ENCODE results near the gene SDK1. TPM values are rescaled to one million over a fixed set of nuclear protein-coding genes. Genes with fewer than 3 reads are reported as not detected.

SDK1 gene
- total RNA-seq, 2 experiments from 2014 or later = 0.19 to 0.36 TPM

DNA sequence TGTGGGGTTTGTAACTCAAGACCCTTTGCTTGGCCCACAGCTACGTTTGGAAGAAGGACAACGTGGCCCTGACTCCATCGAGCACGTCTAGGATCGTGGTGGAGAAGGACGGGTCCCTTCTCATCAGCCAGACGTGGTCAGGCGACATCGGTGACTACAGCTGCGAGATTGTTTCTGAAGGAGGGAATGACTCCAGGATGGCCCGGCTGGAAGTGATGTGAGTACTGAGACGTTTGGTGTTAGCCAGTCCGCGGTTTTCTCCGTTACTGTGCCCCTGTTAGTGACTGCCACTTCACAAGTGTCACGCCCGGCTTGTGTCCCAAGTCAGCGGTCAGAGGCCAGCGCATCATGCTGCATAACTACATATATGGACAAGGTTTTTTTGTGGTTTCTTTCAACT is 673.3 kb downstream of the SDK1 start:
- Histone ChIP-seq H3K4me3 (ENCODE audit: low read depth, low read length, poor library complexity, severe bottlenecking) (no peak overlapping the region), H3K27ac (ENCODE audit: low read depth, low read length, poor library complexity, severe bottlenecking) (no peak overlapping the region), H2AFZ (ENCODE audit: low read length) (no peak overlapping the region), H3K4me1 (ENCODE audit: insufficient read depth, low read length, poor library complexity, severe bottlenecking) (no peaks in the 10 kb centered on the region), H3K36me3 (ENCODE audit: insufficient read depth, low read length) (no peaks in the 10 kb centered on the region), H3K79me2 (ENCODE audit: insufficient read depth, low read depth, low read length) (no peaks in the 10 kb centered on the region), H4K20me1 (ENCODE audit: insufficient read depth, low read length) (no peaks in the 10 kb centered on the region), H3K4me2 (ENCODE audit: low read length) (no peak overlapping the region), H3K9me2 (ENCODE audit: insufficient read depth, low read length) (no peaks in the 10 kb centered on the region), H3K9me3 (ENCODE audit: low read length) (no peaks in the 10 kb centered on the region)
- POLR2A ChIA-PET = no interaction called here
- TF ChIP-seq EZH2phosphoT487 (IDR thresholded peaks at IDR 0.05; ENCODE audit: borderline replicate concordance, low read depth, low read length) = no peak
- TF ChIP-seq, protein P1, sequence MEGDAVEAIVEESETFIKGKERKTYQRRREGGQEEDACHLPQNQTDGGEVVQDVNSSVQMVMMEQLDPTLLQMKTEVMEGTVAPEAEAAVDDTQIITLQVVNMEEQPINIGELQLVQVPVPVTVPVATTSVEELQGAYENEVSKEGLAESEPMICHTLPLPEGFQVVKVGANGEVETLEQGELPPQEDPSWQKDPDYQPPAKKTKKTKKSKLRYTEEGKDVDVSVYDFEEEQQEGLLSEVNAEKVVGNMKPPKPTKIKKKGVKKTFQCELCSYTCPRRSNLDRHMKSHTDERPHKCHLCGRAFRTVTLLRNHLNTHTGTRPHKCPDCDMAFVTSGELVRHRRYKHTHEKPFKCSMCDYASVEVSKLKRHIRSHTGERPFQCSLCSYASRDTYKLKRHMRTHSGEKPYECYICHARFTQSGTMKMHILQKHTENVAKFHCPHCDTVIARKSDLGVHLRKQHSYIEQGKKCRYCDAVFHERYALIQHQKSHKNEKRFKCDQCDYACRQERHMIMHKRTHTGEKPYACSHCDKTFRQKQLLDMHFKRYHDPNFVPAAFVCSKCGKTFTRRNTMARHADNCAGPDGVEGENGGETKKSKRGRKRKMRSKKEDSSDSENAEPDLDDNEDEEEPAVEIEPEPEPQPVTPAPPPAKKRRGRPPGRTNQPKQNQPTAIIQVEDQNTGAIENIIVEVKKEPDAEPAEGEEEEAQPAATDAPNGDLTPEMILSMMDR (conservative IDR thresholded peaks at IDR 0.05; ENCODE audit: low read length) = no peak
- BruUV-seq (replicated peaks) = no TSS peak
- CTCF ChIA-PET (ENCODE audit: unreplicated experiment) = no interaction called here
- no peak for DNase-seq (ENCODE audit: low spot score)
- intact Hi-C loops (cut with micrococcal nuclease; ENCODE audit: unreplicated experiment) = no loop called here

DNA sequence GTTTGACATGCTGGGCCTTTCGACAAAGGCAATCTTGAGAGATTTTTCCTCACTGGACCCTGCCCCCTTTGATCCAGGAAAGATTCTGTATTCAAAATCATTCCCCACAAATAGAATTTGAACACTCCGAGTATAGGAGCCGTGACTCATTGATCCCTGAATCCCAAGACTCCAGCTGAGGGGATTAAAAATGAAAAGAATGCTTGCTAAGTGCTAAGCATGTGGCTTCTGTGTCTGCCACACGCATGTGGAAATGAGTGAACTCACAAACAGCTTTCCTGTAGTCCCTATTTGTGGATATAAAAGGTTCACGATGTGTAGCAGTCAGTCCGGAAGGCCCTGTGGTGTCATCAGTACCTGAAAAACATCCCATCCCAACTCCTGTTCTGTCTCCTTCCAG is 674.3 kb downstream of the SDK1 start:
- no peak overlapping the region for H3K4me3 ChIP-seq (ENCODE audit: low read depth, low read length, poor library complexity, severe bottlenecking)
- POLR2A ChIA-PET = no interaction called here
- no peaks in the 10 kb centered on the region for H3K9me3 ChIP-seq (ENCODE audit: low read length)
- CTCF ChIA-PET (ENCODE audit: unreplicated experiment) = no interaction called here
- H3K27ac ChIP-seq (ENCODE audit: low read depth, low read length, poor library complexity, severe bottlenecking) = no peak overlapping the region
- BruUV-seq (replicated peaks) = no TSS peak
- no peaks in the 10 kb centered on the region for H3K4me1 ChIP-seq (ENCODE audit: insufficient read depth, low read length, poor library complexity, severe bottlenecking)
- no peaks in the 10 kb centered on the region for H3K79me2 ChIP-seq (ENCODE audit: insufficient read depth, low read depth, low read length)
- intact Hi-C loops (cut with micrococcal nuclease; ENCODE audit: unreplicated experiment) = no loop called here
- DNase-seq (ENCODE audit: low spot score) = no peak
- no peaks in the 10 kb centered on the region for H4K20me1 ChIP-seq (ENCODE audit: insufficient read depth, low read length)
- H2AFZ ChIP-seq (ENCODE audit: low read length) = no peak overlapping the region
- TF ChIP-seq, protein P1 (conservative IDR thresholded peaks at IDR 0.05; ENCODE audit: low read length) = no peak
- TF ChIP-seq EZH2phosphoT487 (IDR thresholded peaks at IDR 0.05; ENCODE audit: borderline replicate concordance, low read depth, low read length) = no peak
- H3K4me2 ChIP-seq (ENCODE audit: low read length) = no peak overlapping the region
- no peaks in the 10 kb centered on the region for H3K9me2 ChIP-seq (ENCODE audit: insufficient read depth, low read length)
- no peaks in the 10 kb centered on the region for H3K36me3 ChIP-seq (ENCODE audit: insufficient read depth, low read length)

DNA sequence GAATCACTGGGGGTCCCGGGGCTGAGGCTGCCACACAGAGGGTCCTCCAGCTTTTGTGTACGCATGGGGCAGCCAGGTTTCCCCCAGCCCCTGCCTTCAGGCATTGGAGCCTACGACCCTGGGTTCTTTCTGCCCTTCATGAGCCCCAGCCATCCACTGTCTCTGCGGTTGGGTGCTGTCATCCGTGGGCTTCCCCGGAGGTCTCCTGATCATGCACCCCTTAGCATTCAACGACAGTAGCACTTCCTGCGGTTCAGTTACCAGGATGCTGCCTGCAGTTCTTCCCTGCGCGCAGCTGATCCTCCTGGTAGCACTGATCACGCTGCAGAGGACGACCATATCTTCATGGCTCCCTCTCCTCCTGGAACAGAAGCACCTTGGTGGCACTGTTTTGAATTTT is 676.3 kb downstream of the SDK1 start:
- BruUV-seq (replicated peaks) = no TSS peak
- H3K9me2 ChIP-seq (ENCODE audit: insufficient read depth, low read length) = no peaks in the 10 kb centered on the region
- no peak overlapping the region for H3K4me3 ChIP-seq (ENCODE audit: low read depth, low read length, poor library complexity, severe bottlenecking)
- no peaks in the 10 kb centered on the region for H3K79me2 ChIP-seq (ENCODE audit: insufficient read depth, low read depth, low read length)
- intact Hi-C loops (cut with micrococcal nuclease; ENCODE audit: unreplicated experiment) = no loop called here
- no peaks in the 10 kb centered on the region for H3K36me3 ChIP-seq (ENCODE audit: insufficient read depth, low read length)
- TF ChIP-seq, protein P1 (conservative IDR thresholded peaks at IDR 0.05; ENCODE audit: low read length) = no peak
- no peak for TF ChIP-seq EZH2phosphoT487 (IDR thresholded peaks at IDR 0.05; ENCODE audit: borderline replicate concordance, low read depth, low read length)
- H3K9me3 ChIP-seq (ENCODE audit: low read length) = no peaks in the 10 kb centered on the region
- H3K27ac ChIP-seq (ENCODE audit: low read depth, low read length, poor library complexity, severe bottlenecking) = no peak overlapping the region
- DNase-seq (ENCODE audit: low spot score) = no peak
- ChIA-PET CTCF (ENCODE audit: unreplicated experiment) (no interaction called here), POLR2A (no interaction called here)
- no peaks in the 10 kb centered on the region for H4K20me1 ChIP-seq (ENCODE audit: insufficient read depth, low read length)
- no peak overlapping the region for H2AFZ ChIP-seq (ENCODE audit: low read length)
- H3K4me2 ChIP-seq (ENCODE audit: low read length) = no peak overlapping the region
- no peaks in the 10 kb centered on the region for H3K4me1 ChIP-seq (ENCODE audit: insufficient read depth, low read length, poor library complexity, severe bottlenecking)

Data from OCI-LY7 (cell line).